Tibial nerve (tissue), 4 donors: ENCODE results near the gene PTH1R. TPM values are rescaled to one million over a fixed set of nuclear protein-coding genes. Genes with fewer than 3 reads are reported as not detected.

Experiments
- DNase-seq, 2 donors: peaks; one replicate each; pipeline ENCODE4 v3.0.0-alpha.2; 2019; ENCODE audit warnings: low spot score in 2 of 2
- H3K27ac ChIP-seq, 4 donors: fragments of 200-600 bp; sonication (generic) in 3 of 4; one replicate each; pipeline ENCODE4 v1.5.1; 2017 to 2019; ENCODE audit warnings: mild to moderate bottlenecking in 1 of 4
- H3K27me3 ChIP-seq, 2 donors: fragments of 200-600 bp; sonication (generic) in 1 of 2; one replicate each; pipeline versions ENCODE4 v1.5.1 to v1.6.0; 2017 to 2019
- H3K36me3 ChIP-seq, 3 donors: fragments of 200-600 bp; sonication (generic); one replicate each; pipeline ENCODE4 v1.5.1; 2018 to 2019
- H3K4me1 ChIP-seq, 4 donors: fragments of 200-600 bp; sonication (generic) in 3 of 4; one replicate each; pipeline ENCODE4 v1.5.1; 2017 to 2019
- H3K4me3 ChIP-seq, 4 donors: fragments of 200-600 bp; sonication (generic) in 3 of 4; one replicate each; pipeline ENCODE4 v1.5.1; 2017 to 2019; ENCODE audit warnings: mild to moderate bottlenecking in 1 of 4, moderate library complexity in 1 of 4
- H3K9me3 ChIP-seq, 4 donors: fragments of 200-600 bp; sonication (generic) in 3 of 4; one replicate each; pipeline ENCODE4 v1.5.1; 2017 to 2019
- EP300 ChIP-seq, 2 donors: sonication (generic); formaldehyde crosslinking; IDR thresholded peaks; one replicate each; pipeline ENCODE4 v1.6.1; 2017; ENCODE audit warnings: antibody characterized with exemption in 2 of 2, mild to moderate bottlenecking in 1 of 2
- POLR2A ChIP-seq, 2 donors: fragments of 450-650 bp; IDR thresholded peaks; one replicate each; pipeline ENCODE4 v1.6.1; 2017; ENCODE audit warnings: antibody characterized with exemption in 2 of 2, mild to moderate bottlenecking in 2 of 2, moderate library complexity in 2 of 2
- WGBS, 2 donors: methylation state at CpG; one replicate each; pipeline ENCODE4 v1.1.5; 2018; 5-methylcytosine and 5-hydroxymethylcytosine counted together
- total RNA-seq, 4 donors: library from RNA; depleted of rRNA; stranded (reverse); fragments of >200 nt; gene quantifications; one replicate each; pipeline ENCODE4 v1.1.0, GENCODE V29; 2016
- TF ChIP-seq, protein P1 (sequence below), 5 experiments: fragments of 200-600 bp in 3 of 5; fragments of 450-650 bp in 2 of 5; sonication (generic) in 3 of 5; IDR thresholded peaks; one replicate each; pipeline ENCODE4 v1.5.1; 2016 to 2019; ENCODE audit warnings: antibody characterized with exemption in 5 of 5, mild to moderate bottlenecking in 3 of 5, moderate library complexity in 2 of 5

PTH1R gene
- total RNA-seq, 4 donors from 2014 or later = 8.1 to 14.3 (median 13.6) TPM

GRCh38 chr3:46938118-46938517 lies 60.6 kb downstream of the PTH1R start:
- Histone ChIP-seq H3K9me3 (no peaks in the 10 kb centered on the region), H3K4me1 (peaks cover 0 to 69% (median 41%) of the 10 kb centered on the region in 4 donors), H3K27me3 (no peaks in the 10 kb centered on the region), H3K4me3 (no peak overlapping the region), H3K36me3 (peaks cover 0 to 44% (median 0%) of the 10 kb centered on the region in 3 donors), H3K27ac (peak overlapping the region in 1 of 4 donors; percentile 69)
- TF ChIP-seq POLR2A (IDR thresholded peaks at IDR 0.05) = no peak
- TF ChIP-seq, protein P1, sequence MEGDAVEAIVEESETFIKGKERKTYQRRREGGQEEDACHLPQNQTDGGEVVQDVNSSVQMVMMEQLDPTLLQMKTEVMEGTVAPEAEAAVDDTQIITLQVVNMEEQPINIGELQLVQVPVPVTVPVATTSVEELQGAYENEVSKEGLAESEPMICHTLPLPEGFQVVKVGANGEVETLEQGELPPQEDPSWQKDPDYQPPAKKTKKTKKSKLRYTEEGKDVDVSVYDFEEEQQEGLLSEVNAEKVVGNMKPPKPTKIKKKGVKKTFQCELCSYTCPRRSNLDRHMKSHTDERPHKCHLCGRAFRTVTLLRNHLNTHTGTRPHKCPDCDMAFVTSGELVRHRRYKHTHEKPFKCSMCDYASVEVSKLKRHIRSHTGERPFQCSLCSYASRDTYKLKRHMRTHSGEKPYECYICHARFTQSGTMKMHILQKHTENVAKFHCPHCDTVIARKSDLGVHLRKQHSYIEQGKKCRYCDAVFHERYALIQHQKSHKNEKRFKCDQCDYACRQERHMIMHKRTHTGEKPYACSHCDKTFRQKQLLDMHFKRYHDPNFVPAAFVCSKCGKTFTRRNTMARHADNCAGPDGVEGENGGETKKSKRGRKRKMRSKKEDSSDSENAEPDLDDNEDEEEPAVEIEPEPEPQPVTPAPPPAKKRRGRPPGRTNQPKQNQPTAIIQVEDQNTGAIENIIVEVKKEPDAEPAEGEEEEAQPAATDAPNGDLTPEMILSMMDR (IDR thresholded peaks at IDR 0.05) = no peak
- TF ChIP-seq EP300 (IDR thresholded peaks at IDR 0.05) = no peak
- DNase-seq = no peak
- WGBS, 2 donors = 94 to 97% methylated on average over 2 of the region's 2 CpGs

DNA sequence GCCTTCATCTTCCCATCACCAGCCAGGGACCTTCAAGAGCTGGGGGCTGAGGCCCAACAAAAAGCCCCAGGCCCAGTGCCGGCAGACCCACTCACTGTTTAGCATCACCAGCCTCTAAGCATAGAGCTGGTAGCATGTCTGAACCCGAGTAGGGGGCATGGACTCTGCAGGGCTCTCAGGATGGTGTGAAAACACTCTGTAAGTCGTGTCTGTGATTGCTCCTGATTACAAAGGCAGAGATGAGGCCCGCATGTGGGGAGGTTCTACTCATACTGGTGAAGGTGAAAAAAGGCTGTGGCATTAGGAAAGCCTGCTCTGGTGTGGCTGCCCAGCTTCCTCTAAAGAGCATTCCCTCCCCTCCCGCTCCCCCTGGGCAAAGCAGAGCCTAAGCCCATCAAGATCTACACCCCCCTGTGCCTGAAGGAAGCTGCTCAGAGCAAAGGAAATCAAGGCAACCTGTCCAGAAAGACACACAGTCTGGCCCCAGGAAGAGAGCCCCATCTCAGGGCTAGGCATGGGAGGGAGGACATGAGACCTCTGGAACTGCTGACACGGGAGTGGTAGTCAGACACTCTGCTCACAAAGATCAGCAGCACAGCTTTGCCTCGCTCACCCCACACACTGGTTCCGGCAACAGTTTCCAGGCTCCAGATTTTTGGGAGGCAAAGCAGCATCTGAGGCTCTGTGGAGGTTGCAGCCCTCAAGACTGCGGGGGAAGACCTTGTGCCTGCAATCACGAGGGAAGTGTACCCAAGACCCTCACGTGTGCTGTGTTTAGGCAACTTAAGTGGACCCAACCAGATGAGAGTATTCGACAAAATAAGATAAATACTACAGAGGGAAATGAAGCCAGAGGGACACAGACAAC lies 62.3 kb downstream of the PTH1R start:
- Histone ChIP-seq H3K4me1 (peaks cover 0 to 68% (median 38%) of the 10 kb centered on the region in 4 donors), H3K36me3 (peaks cover 0 to 44% (median 0%) of the 10 kb centered on the region in 3 donors), H3K27me3 (no peaks in the 10 kb centered on the region), H3K9me3 (no peaks in the 10 kb centered on the region), H3K27ac (peak overlapping the region in 2 of 4 donors; percentile 23 to 50), H3K4me3 (no peak overlapping the region)
- no peak for DNase-seq
- TF ChIP-seq POLR2A (IDR thresholded peaks at IDR 0.05) (no peak), EP300 (IDR thresholded peaks at IDR 0.05) (no peak)
- TF ChIP-seq, protein P1 (IDR thresholded peaks at IDR 0.05) = no peak
- 77 to 80% methylated on average over 12 of the region's 12 CpGs for WGBS, 2 donors

DNA sequence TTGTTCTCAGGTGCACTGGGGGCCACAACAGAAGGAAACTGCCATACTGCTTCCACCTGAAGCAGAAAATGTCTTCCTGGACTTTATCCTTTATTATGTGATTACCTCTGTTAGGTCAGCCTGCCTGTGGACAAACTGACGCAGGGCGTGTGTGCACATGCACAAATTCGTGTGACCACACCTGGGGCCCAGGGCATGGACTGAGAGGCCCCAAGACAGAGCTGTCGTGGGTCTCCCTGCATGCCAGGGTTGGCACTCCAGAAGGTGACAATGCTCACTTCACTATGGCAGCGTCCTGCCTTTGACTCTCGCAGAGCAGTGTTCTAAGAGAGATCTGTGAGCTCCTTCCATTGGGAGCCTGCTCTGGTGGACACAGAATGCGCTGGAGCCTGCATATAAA lies 64.6 kb downstream of the PTH1R start:
- H3K4me3 ChIP-seq = no peak overlapping the region
- H3K9me3 ChIP-seq = no peaks in the 10 kb centered on the region
- peaks cover 0 to 60% (median 30%) of the 10 kb centered on the region in 4 donors for H3K4me1 ChIP-seq
- no peak for TF ChIP-seq EP300 (IDR thresholded peaks at IDR 0.05)
- no peak for DNase-seq
- 83 to 95% methylated on average over 7 of the region's 7 CpGs for WGBS, 2 donors
- peak overlapping the region in 1 of 4 donors; percentile 60 for H3K27ac ChIP-seq
- H3K27me3 ChIP-seq = no peaks in the 10 kb centered on the region
- peaks cover 0 to 40% (median 0%) of the 10 kb centered on the region in 3 donors for H3K36me3 ChIP-seq

- Histone ChIP-seq H3K36me3 (peaks cover 0 to 40% (median 0%) of the 10 kb centered on the region in 3 donors), H3K27me3 (no peaks in the 10 kb centered on the region), H3K4me3 (no peak overlapping the region), H3K9me3 (no peaks in the 10 kb centered on the region), H3K27ac (peak overlapping the region in 2 of 4 donors; percentile 40 to 60), H3K4me1 (peaks cover 0 to 61% (median 36%) of the 10 kb centered on the region in 4 donors)
- 82 to 85% methylated on average over 12 of the region's 12 CpGs for WGBS, 2 donors
- TF ChIP-seq, protein P1 (IDR thresholded peaks at IDR 0.05) = no peak
- TF ChIP-seq EP300 (IDR thresholded peaks at IDR 0.05) = no peak
- TF ChIP-seq POLR2A (IDR thresholded peaks at IDR 0.05) = no peak
- no peak for DNase-seq
Measured at GRCh38 chr3:46942481-46943236, 65.1 kb downstream of the PTH1R start.

DNA sequence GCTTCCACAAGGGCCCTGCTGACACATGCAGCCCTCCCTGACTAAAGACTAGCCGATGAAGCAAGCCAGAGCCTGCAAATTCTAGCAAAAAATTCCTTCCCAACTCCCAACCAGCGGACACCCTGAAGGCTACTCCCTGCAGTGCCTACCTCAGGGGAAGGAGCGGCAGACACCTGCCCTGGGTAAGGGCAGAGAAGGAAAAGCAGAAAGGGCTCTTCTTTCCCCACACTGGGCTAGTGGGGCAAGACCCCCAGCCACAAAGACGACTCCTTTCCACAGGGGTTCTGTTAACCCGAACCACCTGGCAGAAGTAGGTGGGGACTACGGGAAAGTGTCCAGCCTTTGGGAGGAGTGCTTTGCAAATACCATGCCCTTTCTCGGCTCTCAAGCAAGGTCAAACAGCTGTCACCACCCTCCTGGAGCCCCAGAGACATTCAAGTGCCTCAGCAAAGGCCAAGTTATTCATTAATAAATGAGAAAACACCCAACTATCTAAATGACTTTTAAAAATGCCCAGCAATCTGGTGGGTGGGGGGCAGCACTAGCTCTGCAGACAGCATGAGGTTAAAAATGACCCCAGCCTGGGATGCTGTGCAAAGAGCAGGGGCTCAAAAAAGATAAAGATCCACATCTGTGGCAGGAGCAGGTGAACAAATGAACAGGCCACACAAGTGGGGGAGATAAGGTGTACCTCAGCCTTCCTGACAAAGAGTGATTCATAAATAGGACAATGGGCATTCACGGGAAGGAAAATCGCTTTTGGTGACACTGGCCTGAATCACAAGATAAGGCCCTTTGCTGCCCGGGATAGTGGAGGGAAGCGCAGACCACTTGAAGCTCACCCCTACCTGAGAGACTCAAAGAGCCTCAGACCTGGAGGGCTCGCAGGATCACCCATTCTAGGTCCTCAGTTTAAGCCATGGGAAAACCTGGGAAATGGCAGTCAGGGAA lies 66.0 kb downstream of the PTH1R start:
- H3K9me3 ChIP-seq = no peaks in the 10 kb centered on the region
- peaks cover 0 to 36% (median 0%) of the 10 kb centered on the region in 3 donors for H3K36me3 ChIP-seq
- peak overlapping the region in 2 of 4 donors; percentile 40 to 60 for H3K27ac ChIP-seq
- no peak for DNase-seq
- TF ChIP-seq, protein P1 (IDR thresholded peaks at IDR 0.05) = no peak
- TF ChIP-seq POLR2A (IDR thresholded peaks at IDR 0.05) (no peak), EP300 (IDR thresholded peaks at IDR 0.05) (no peak)
- 69 to 73% methylated on average over 12 of the region's 12 CpGs for WGBS, 2 donors
- H3K4me3 ChIP-seq = no peak overlapping the region
- H3K4me1 ChIP-seq = peaks cover 0 to 65% (median 45%) of the 10 kb centered on the region in 4 donors
- no peaks in the 10 kb centered on the region for H3K27me3 ChIP-seq
